Islet of Langerhans (tissue), 1 donor: ENCODE results near the gene RACK1.

Experiments
- FAIRE-seq: peaks from one replicate; lab custom pipeline; 2011; peaks lifted over from hg19 to GRCh38; lab: Jason Lieb, UNC

RACK1 gene

DNA sequence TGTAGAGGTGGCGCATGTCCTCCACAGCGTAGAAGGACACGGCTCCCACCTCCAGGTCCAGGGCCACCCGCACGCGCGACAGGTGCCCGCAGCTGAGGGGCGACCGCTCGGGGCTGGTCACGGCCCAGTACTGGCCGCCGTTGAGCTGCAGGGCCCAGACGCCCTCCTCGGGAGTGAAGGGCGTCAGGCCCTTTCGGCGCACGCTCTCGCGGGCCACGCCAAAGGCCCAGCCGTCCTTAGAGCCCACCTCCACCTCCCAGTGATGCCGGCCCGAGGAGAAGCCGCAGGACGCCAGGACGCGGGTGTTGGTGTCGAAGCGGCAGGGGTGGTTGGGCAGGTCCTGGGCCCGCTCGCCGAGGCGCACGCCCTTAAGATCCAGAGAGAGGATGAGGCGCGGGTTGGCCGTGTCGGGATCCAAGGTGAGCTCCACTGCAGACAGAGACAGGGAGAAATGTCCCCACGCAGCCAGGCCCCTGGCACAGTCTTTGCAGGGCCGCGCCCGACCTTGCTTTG, 48.4 kb downstream of the RACK1 start:
- no peak for FAIRE-seq

GRCh38 chr5:181194489-181195248, 49.0 kb downstream of the RACK1 start:
- FAIRE-seq, result no peak

- no peak for FAIRE-seq
These were observed 50.0 kb downstream of the RACK1 start for GRCh38 chr5:181193656-181194055.

GRCh38 chr5:181192337-181193046, 51.2 kb downstream of the RACK1 start:
- no peak for FAIRE-seq

DNA sequence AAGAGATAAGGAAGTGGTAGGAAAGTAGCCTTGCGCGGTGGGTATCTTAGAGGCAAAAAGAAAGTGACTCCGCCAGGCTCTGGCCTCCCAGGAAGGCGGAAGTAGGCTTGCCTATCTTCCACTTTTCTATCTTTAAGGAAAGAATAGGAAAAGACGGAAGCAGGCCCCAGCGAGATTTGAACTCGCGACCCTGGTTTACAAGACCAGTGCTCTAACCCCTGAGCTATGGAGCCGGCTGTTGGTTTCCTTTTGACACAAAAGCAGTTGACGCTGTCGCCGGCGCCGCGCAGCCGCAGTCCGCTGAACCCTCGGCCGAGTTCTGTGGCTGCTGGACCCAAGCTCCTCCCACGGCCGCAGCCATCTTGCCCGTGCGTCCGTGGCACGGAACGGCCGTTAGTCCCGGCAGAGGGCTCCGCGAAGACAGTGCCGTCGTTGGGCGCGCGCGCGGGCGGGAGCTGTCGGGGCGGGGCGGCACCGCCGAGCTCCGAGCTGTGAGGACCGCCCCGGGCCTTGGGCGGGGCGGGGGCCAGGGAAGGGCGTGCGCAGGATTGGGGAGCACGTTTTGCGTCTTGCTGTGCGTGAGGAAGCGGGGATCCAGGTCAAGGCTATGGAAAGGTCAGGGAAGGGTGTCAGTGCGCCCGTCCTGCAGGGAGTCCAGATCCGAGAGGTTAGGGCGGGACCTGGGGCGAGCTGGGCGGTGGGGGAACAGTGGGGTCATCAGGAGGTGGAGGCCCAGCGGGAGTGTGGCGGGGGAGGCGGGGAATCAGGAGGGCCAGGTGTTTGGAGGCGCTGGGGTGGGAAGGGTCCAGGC, 52.0 kb downstream of the RACK1 start:
- FAIRE-seq, result no peak

GRCh38 chr5:181190711-181191525, 52.8 kb downstream of the RACK1 start:
- no peak for FAIRE-seq

DNA sequence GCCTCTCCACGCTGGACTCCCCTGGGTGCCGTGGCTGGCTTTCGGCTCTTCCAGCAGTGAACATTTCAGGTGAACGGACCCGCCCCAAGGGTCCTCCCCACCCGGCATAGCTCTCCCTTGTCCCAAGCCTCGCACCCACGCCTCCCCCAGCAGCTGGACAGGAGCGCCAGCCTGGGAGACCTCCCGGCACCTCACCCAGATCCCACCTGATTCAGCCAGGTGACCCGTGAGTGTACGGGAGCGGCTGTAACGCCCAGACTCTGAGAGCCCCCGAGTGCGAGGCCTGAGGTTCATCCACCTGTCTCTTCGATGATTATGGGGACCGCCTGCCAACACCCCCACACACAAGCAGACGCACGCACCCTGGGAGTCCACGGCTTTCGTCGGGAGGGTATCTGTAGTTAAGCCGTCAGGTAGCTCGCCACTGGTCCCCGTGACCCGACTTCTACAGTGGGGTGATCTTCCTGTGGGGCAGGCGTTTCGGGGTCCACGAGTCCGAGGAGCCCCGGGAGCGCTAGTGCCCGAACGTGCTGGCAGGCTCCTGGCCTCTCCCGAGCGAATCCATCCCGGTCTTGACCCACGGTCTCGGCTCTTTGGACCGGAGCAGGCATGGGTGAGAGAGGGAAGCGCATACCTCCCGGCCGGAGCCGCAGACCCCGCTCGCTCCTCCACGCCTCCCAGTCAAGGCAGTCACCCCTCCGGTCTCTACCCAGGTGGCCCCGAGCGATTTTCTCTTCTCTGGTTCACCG, 53.6 kb downstream of the RACK1 start:
- FAIRE-seq, result no peak

DNA sequence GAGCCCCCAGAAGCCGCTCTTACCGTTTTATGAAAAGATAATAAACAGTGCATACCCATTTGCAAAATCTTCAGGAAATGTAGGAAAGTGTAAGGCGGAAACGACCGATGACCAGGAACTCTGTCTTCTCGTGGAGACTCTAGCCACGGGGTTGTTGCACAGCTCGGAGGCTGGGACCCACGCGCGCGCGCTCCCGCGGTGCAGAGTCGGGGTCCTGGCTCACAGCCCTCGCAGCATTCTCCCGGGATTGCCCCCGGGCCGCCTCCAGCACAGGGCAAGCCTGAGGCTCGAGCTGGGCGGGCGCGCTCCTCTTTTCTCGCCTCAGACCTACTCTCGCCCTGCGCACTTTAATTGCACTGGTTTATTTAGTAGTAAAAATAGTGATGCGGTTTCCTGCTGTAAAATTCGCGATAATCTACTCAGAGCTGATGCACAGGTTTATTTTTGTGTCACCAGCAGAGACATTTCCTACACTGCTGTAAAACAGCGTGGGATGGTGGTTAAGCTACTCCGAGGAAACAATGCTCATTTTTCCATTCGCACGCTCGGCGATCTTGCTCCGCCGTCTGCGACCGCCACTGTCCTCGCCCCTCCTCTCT, 54.2 kb downstream of the RACK1 start:
- no peak for FAIRE-seq

DNA sequence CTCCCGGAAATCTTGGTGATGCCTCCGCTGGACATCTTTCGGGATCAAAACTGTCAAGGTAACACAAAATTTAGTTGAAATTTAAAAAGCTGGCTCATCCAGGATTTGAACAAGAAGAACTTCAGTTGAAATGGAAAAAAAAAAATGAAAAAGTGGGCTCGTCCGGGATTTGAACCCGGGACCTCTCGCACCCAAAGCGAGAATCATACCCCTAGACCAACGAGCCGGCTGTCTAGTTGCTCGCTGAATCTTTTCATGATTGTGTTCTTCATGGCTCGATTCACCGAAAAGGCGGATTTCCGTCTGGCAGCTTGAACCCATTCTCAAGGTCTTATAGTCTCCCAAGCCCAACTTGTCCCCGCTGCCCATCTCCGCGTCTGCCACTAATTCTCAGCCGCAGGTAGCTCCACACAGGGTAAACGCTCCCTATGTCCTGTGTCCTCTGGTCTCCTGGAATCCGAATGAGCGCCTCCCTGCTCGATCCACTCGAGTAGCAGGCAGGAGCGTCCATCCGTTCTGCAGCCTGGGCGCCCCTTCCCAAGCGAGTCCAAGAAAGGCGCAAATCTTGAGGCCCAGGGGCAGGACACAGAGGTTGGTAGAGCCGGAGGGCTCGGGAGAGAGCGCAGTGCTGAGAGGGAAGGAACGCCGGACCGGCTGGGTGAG, 54.9 kb downstream of the RACK1 start:
- FAIRE-seq, result no peak

GRCh38 chr5:181187500-181188213, 56.0 kb downstream of the RACK1 start:
- no peak for FAIRE-seq

DNA sequence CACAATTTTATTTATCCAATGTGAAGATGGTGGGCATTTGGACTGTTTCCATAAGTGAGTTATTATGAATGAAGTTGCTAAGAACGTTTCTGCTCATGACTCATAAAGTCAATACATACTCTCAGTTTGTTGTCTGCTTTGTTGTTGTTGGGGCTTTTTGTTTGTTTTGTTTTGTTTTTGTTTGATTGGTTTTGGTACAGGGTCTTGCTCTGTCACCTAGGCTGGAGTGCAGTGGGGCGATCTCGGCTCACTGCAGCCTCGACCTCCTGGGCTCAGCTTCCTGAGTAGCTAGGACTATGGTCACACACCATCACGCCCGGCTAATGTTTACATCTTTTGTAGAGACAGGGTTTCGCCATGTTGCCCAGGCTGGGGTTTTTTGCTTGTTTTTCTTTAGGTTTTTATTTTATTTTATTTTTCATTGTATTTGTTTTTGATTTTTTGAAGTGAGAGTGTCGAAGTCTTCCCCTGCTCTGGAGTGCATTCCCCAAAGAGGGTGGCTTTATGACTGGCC, 56.7 kb downstream of the RACK1 start:
- FAIRE-seq, result no peak
